CD4-positive, alpha-beta T cell treated with Interleukin-1 beta for 1 hour (primary cell): ENCODE results near the gene SALL2.
A peak's percentile ranks its signal among the peaks of the same experiment; 100 is the strongest.

ENCODE experiments used
- DNase-seq, 2 donors: peaks; one replicate each; pipeline ENCODE4 v3.0.0-alpha.2; 2020 to 2022

The SALL2 gene

GRCh38 chr14:21476925-21477681, 49.0 kb downstream of the SALL2 start, which contains the start of the genes RAB2B and TOX4:
Gene RAB2B (minus strand): TSS chr14:21476959. CDS start chr14:21476872, 87 bp downstream.
Gene TOX4 (plus strand): TSS chr14:21477195. CDS start chr14:21477279, 84 bp downstream.
- peak; percentile 98 to 99 for DNase-seq

DNA sequence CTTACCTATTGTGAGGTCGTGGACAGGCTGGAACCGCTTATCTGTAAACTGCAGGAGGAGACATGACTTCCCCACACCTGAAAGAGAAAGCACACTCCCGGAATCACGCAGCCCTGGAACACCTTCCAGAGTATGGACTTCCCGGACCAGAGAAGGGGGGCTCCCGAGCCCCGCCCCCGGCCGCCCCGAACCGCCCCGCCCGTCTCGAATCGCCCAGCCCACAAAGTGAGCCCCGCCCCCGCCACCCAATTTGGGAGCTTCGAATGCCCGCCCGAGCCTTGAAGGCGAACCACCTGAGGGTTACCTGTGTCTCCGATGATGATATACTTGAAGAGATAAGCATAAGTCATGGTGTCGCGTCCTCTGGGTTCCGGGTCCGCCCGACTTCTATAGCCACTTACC, 49.6 kb downstream of the SALL2 start:
- DNase-seq = no peak

DNA sequence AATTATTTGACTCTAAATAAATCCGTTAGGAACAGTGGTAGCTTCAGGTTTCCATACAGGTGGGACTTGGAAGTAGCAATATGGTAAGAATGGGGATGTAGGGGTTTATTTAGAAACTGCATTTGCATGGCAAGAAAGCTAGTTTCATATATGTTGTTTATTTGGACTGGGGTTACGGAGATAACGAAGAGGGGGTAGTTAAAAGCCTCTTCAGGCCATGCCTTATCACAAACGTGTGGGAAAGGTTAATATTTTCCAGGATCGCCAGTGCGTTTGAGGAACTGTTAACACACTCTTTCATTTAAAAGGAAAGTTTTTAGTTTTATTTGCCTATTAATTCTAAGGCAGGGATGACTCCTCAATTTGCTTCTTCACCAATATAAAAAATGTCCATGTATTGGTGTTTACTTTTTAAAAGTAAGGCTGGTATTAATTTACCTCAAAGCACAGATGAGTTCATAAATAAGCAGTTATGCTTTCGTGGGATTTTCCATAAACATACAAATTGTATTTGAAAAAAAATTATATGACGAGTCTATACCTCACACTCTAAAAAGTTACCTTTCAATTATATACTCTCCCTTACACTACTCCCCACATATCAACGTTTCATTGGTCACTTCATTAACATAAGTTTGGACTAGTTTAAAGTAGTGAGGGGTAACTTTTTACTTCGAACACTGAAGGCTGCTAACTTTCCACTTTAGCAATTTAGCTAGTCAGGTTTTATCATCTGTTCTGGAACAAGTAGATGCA, 50.2 kb downstream of the SALL2 start:
- no peak for DNase-seq
